ENCODE measurements around the gene COP1. TPM values are rescaled to one million over a fixed set of nuclear protein-coding genes. Genes with fewer than 3 reads are reported as not detected.

Gene COP1
- polyA plus RNA-seq, 3 donors = 44.0 to 74.2 (median 68.6) TPM

DNA sequence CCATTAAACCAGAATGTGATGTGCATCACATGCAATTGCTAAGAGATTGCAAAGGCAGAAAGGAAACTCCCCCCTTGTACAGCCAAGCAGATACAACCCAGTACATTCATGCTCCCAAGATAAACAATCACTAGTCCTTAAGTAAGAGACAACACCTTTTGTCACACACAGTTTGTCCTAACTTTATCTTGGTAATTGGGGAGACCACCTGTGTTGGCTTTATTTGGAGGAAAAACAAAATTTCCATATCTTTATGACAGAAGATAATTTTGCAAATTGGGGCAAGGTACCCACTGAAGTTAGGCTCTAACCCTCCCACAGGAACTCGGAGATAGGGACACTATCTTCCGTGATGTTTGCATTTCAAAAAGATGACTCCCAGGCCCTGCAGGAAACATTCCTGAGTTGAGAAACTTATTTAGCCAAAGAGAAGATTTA, 288.7 kb downstream of the COP1 start:
- Mint-ChIP-seq H3K36me3 (peaks cover 20 to 24% of the 10 kb centered on the region in 2 donors), H3K4me1 (no peaks in the 10 kb centered on the region), H3K27ac (no peak overlapping the region), H3K4me3 (no peak overlapping the region), H3K27me3 (ENCODE audit: low read depth in 3 of 3) (peaks cover 0 to 2% (median 0%) of the 10 kb centered on the region in 3 donors), H3K9me3 (peaks cover 2 to 11% (median 6%) of the 10 kb centered on the region in 7 donors)
- no peaks in the 10 kb centered on the region for H3K9me3 ChIP-seq (replicated peaks in 1 of 2; ENCODE audit: control insufficient read depth in 1 of 2, insufficient read depth in 1 of 2, low read length in 2 of 2)
- H3K4me1 ChIP-seq (ENCODE audit: control insufficient read depth in 1 of 2, insufficient read depth in 2 of 2, low read length in 2 of 2) = no peaks in the 10 kb centered on the region
- no peak overlapping the region for H3K4me3 ChIP-seq (replicated peaks in 1 of 3; ENCODE audit: low read depth in 2 of 3, low read length in 3 of 3)
- 86% methylated on average over 1 of the region's 2 CpGs for WGBS (ENCODE audit: insufficient coverage)
- no peak overlapping the region for H3K4me2 ChIP-seq (replicated peaks; ENCODE audit: extremely low read depth, low read length, poor library complexity, severe bottlenecking)
- TF ChIP-seq, protein P1, sequence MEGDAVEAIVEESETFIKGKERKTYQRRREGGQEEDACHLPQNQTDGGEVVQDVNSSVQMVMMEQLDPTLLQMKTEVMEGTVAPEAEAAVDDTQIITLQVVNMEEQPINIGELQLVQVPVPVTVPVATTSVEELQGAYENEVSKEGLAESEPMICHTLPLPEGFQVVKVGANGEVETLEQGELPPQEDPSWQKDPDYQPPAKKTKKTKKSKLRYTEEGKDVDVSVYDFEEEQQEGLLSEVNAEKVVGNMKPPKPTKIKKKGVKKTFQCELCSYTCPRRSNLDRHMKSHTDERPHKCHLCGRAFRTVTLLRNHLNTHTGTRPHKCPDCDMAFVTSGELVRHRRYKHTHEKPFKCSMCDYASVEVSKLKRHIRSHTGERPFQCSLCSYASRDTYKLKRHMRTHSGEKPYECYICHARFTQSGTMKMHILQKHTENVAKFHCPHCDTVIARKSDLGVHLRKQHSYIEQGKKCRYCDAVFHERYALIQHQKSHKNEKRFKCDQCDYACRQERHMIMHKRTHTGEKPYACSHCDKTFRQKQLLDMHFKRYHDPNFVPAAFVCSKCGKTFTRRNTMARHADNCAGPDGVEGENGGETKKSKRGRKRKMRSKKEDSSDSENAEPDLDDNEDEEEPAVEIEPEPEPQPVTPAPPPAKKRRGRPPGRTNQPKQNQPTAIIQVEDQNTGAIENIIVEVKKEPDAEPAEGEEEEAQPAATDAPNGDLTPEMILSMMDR (IDR thresholded peaks at IDR 0.05) = no peak
- no peak overlapping the region for H2AFZ ChIP-seq (ENCODE audit: insufficient read depth, low read depth, low read length, poor library complexity, severe bottlenecking)
- no peak for DNase-seq
- no peak overlapping the region for H3K9ac ChIP-seq (ENCODE audit: insufficient read depth, low read length, poor library complexity, severe bottlenecking)
- peaks cover 0 to 3% of the 10 kb centered on the region in 2 donors for H3K36me3 ChIP-seq (replicated peaks in 1 of 2; ENCODE audit: control insufficient read depth in 1 of 2, insufficient read depth in 2 of 2, low read length in 2 of 2)
- no peaks in the 10 kb centered on the region for H3K27me3 ChIP-seq (ENCODE audit: control insufficient read depth in 2 of 2, insufficient read depth in 2 of 2, low read length in 2 of 2)
- no peaks in the 10 kb centered on the region for H3K79me2 ChIP-seq (ENCODE audit: insufficient read depth, low read length)
- intact Hi-C loops (cut with micrococcal nuclease) = no loop called here
- no peak overlapping the region for H3K27ac ChIP-seq (ENCODE audit: low read depth in 1 of 2, low read length in 2 of 2)
- H4K20me1 ChIP-seq (ENCODE audit: insufficient read depth, low read length) = no peaks in the 10 kb centered on the region

- peaks cover 12 to 33% (median 18%) of the 10 kb centered on the region in 7 donors for H3K9me3 Mint-ChIP-seq
- intact Hi-C loops (cut with micrococcal nuclease) = no loop called here
Observed at GRCh38 chr1:175914115-175914514, 293.0 kb downstream of the COP1 start.

More at GRCh38 chr1:175914115-175914514, 293.0 kb downstream of the COP1 start:
- no peak overlapping the region for H3K27ac ChIP-seq (ENCODE audit: low read depth in 1 of 2, low read length in 2 of 2)
- peaks cover 11 to 19% of the 10 kb centered on the region in 2 donors for H3K9me3 ChIP-seq (replicated peaks in 1 of 2; ENCODE audit: control insufficient read depth in 1 of 2, insufficient read depth in 1 of 2, low read length in 2 of 2)
- Mint-ChIP-seq H3K27ac (no peak overlapping the region), H3K36me3 (peaks cover 18% of the 10 kb centered on the region in 2 donors), H3K4me3 (no peak overlapping the region), H3K4me1 (no peaks in the 10 kb centered on the region), H3K27me3 (ENCODE audit: low read depth in 3 of 3) (no peaks in the 10 kb centered on the region)
- H3K4me3 ChIP-seq (replicated peaks in 1 of 3; ENCODE audit: low read depth in 2 of 3, low read length in 3 of 3) = no peak overlapping the region
- H3K4me1 ChIP-seq (ENCODE audit: control insufficient read depth in 1 of 2, insufficient read depth in 2 of 2, low read length in 2 of 2) = no peaks in the 10 kb centered on the region
- H2AFZ ChIP-seq (ENCODE audit: insufficient read depth, low read depth, low read length, poor library complexity, severe bottlenecking) = no peak overlapping the region
- TF ChIP-seq, protein P1 (IDR thresholded peaks at IDR 0.05) = no peak
- no peak for DNase-seq
- H3K9ac ChIP-seq (ENCODE audit: insufficient read depth, low read length, poor library complexity, severe bottlenecking) = no peak overlapping the region
- no CpG with 5 or more reads among the region's 2 CpGs for WGBS (ENCODE audit: insufficient coverage)
- no peaks in the 10 kb centered on the region for H3K27me3 ChIP-seq (ENCODE audit: control insufficient read depth in 2 of 2, insufficient read depth in 2 of 2, low read length in 2 of 2)
- no peaks in the 10 kb centered on the region for H3K36me3 ChIP-seq (replicated peaks in 1 of 2; ENCODE audit: control insufficient read depth in 1 of 2, insufficient read depth in 2 of 2, low read length in 2 of 2)
- no peaks in the 10 kb centered on the region for H4K20me1 ChIP-seq (ENCODE audit: insufficient read depth, low read length)
- no peaks in the 10 kb centered on the region for H3K79me2 ChIP-seq (ENCODE audit: insufficient read depth, low read length)
- H3K4me2 ChIP-seq (replicated peaks; ENCODE audit: extremely low read depth, low read length, poor library complexity, severe bottlenecking) = no peak overlapping the region

Data from CD14-positive monocyte (primary cell).